Keratinocyte (primary cell): ENCODE data around the gene DOCK3. TPM values are rescaled to one million over a fixed set of nuclear protein-coding genes. Genes with fewer than 3 reads are reported as not detected.

Source experiments
- DNase-seq: peaks from one replicate; pipeline ENCODE4 v3.0.0-alpha.2; 2011; ENCODE audit warnings: low read depth, missing footprints, low spot score
- FAIRE-seq: peaks from 2 replicates; lab custom pipeline; 2011; peaks lifted over from hg19 to GRCh38; lab: Jason Lieb, UNC
- H2AFZ ChIP-seq: 2 replicates; pipeline ENCODE4 v1.6.0; 2012; ENCODE audit warnings: low read length, control low read depth, inconsistent platforms; ENCODE audit not compliant: control insufficient read depth
- H3K27ac ChIP-seq: 2 replicates; pipeline ENCODE4 v1.5.1; 2011; ENCODE audit warnings: low read length; ENCODE audit not compliant: control insufficient read depth, insufficient read depth
- H3K27me3 ChIP-seq: 3 replicates; pipeline ENCODE4 v1.6.0; 2011; ENCODE audit warnings: low read length; ENCODE audit not compliant: control insufficient read depth, insufficient read depth; ENCODE audit errors: extremely low read depth
- H3K36me3 ChIP-seq, 2 experiments: 2 replicates in 1 of 2; 3 replicates in 1 of 2; pipeline ENCODE4 v1.5.1; 2011; ENCODE audit warnings: low read length in 2 of 2, mild to moderate bottlenecking in 1 of 2; ENCODE audit not compliant: control insufficient read depth in 2 of 2, insufficient read depth in 2 of 2; ENCODE audit errors: extremely low read depth in 1 of 2
- H3K4me1 ChIP-seq: 3 replicates; pipeline ENCODE4 v1.5.1; 2011; ENCODE audit warnings: low read length; ENCODE audit not compliant: control insufficient read depth, insufficient read depth; ENCODE audit errors: extremely low read depth
- H3K4me2 ChIP-seq: 3 replicates; pipeline ENCODE4 v1.6.0; 2011; ENCODE audit warnings: low read depth, low read length; ENCODE audit not compliant: control insufficient read depth, insufficient read depth; ENCODE audit errors: extremely low read depth
- H3K4me3 ChIP-seq, 3 experiments: fragments of 200-600 bp in 1 of 3; sonication (generic) in 1 of 3; 2 replicates in 2 of 3; 3 replicates in 1 of 3; pipeline ENCODE4 v1.5.1; 2011 to 2016; ENCODE audit warnings: low read length in 3 of 3, mild to moderate bottlenecking in 3 of 3, control low read depth in 2 of 3, inconsistent platforms in 1 of 3, low read depth in 1 of 3, mixed read lengths in 1 of 3, mixed run types in 1 of 3, moderate library complexity in 1 of 3; ENCODE audit not compliant: control insufficient read depth in 2 of 3, insufficient read depth in 2 of 3; ENCODE audit errors: extremely low read depth in 1 of 3
- H3K79me2 ChIP-seq: 2 replicates; pipeline ENCODE4 v1.6.0; 2012; ENCODE audit warnings: low read length; ENCODE audit not compliant: control insufficient read depth, insufficient read depth
- H3K9ac ChIP-seq: 3 replicates; pipeline ENCODE4 v1.6.0; 2011; ENCODE audit warnings: low read length; ENCODE audit not compliant: control insufficient read depth, insufficient read depth; ENCODE audit errors: extremely low read depth
- H3K9me1 ChIP-seq: 3 replicates; pipeline ENCODE4 v1.6.0; 2011; ENCODE audit warnings: low read length; ENCODE audit not compliant: control insufficient read depth, insufficient read depth; ENCODE audit errors: extremely low read depth
- H3K9me3 ChIP-seq: 2 replicates; pipeline ENCODE4 v1.5.1; 2012; ENCODE audit warnings: low read depth, low read length; ENCODE audit not compliant: control insufficient read depth
- H4K20me1 ChIP-seq: 3 replicates; pipeline ENCODE4 v1.6.0; 2011; ENCODE audit warnings: low read length; ENCODE audit not compliant: control insufficient read depth, insufficient read depth; ENCODE audit errors: extremely low read depth
- CTCF ChIP-seq, 3 experiments: IDR thresholded peaks in 1 of 3; conservative IDR thresholded peaks in 1 of 3; optimal IDR thresholded peaks in 1 of 3; 2 replicates in 2 of 3; 3 replicates in 1 of 3; pipeline versions ENCODE3 to v1.5.1; 2011; ENCODE audit warnings: low read length in 3 of 3, mild to moderate bottlenecking in 3 of 3, moderate library complexity in 2 of 3, control low read depth in 1 of 3, inconsistent platforms in 1 of 3; ENCODE audit not compliant: insufficient read depth in 2 of 3; ENCODE audit errors: extremely low read depth in 1 of 3
- EZH2 ChIP-seq: IDR thresholded peaks from one replicate; pipeline ENCODE4 v1.6.1; 2012; ENCODE audit warnings: inconsistent platforms, mild to moderate bottlenecking, low read length, moderate library complexity
- dilution Hi-C: fragments of 300-500 bp; cut with MboI; formaldehyde crosslinking; loops from one replicate; pipeline ENCODE4 v1.7.0; 2020; ENCODE audit warnings: low sequenced_read_pairs; ENCODE audit not compliant: extremely low pct_ligation_motif_present
- polyA plus RNA-seq, 5 experiments: library from polyadenylated mRNA; depleted of rRNA in 3 of 5; stranded (reverse) in 3 of 5; stranded (forward) in 1 of 5; unstranded in 1 of 5; fragments of >200 nt; gene quantifications; 1 replicate in 1 of 5; 2 replicates in 3 of 5; 3 replicates in 1 of 5; pipeline versions ENCODE4 v1.2.1 to v1.2.3, GENCODE V29; 2011 to 2012; ENCODE audit warnings: missing spikeins in 2 of 5, low read depth in 1 of 5, low replicate concordance in 1 of 5

DOCK3 gene
- polyA plus RNA-seq, 1 donor (not counting 4 experiments of a cell fraction or from before 2014, with no cell fraction given): 0.10 TPM

GRCh38 chr3:50642382-50642781 is 32.3 kb upstream of the DOCK3 start:
- dilution Hi-C loops: no loop called here
- H3K36me3 ChIP-seq: peaks cover 42 to 61% of the 10 kb centered on the region in 2 experiments
- no peak overlapping the region for H3K27ac ChIP-seq
- no peak overlapping the region for H3K4me2 ChIP-seq
- no peak for TF ChIP-seq CTCF (optimal IDR thresholded peaks at IDR 0.05 in 1 of 3, IDR thresholded peaks at IDR 0.05 in 1 of 3, conservative IDR thresholded peaks at IDR 0.05 in 1 of 3; ENCODE audit: extremely low read depth in 1 of 3, insufficient read depth in 2 of 3, low read length in 3 of 3)
- TF ChIP-seq EZH2: no peak
- no peaks in the 10 kb centered on the region for H3K27me3 ChIP-seq
- H3K9ac ChIP-seq: no peak overlapping the region
- H2AFZ ChIP-seq: no peak overlapping the region
- H3K4me1 ChIP-seq: peaks cover 22% of the 10 kb centered on the region
- FAIRE-seq (no peak), DNase-seq (no peak)
- no peaks in the 10 kb centered on the region for H3K9me3 ChIP-seq
- H3K79me2 ChIP-seq: peaks cover 16% of the 10 kb centered on the region
- no peaks in the 10 kb centered on the region for H4K20me1 ChIP-seq
- peaks cover 5% of the 10 kb centered on the region for H3K9me1 ChIP-seq
- H3K4me3 ChIP-seq: no peak overlapping the region

- Histone ChIP-seq H3K9me3 (no peaks in the 10 kb centered on the region), H3K27ac (no peak overlapping the region), H3K36me3 (peaks cover 51 to 61% of the 10 kb centered on the region in 2 experiments), H3K9me1 (no peaks in the 10 kb centered on the region), H3K4me3 (no peak overlapping the region), H2AFZ (no peak overlapping the region), H3K27me3 (no peaks in the 10 kb centered on the region), H3K79me2 (peaks cover 10% of the 10 kb centered on the region), H3K9ac (no peak overlapping the region), H3K4me1 (peaks cover under 1% of the 10 kb centered on the region), H4K20me1 (no peaks in the 10 kb centered on the region), H3K4me2 (no peak overlapping the region)
- no peak for FAIRE-seq
- no peak for DNase-seq
- TF ChIP-seq EZH2 (no peak), CTCF (optimal IDR thresholded peaks at IDR 0.05 in 1 of 3, IDR thresholded peaks at IDR 0.05 in 1 of 3, conservative IDR thresholded peaks at IDR 0.05 in 1 of 3; ENCODE audit: extremely low read depth in 1 of 3, insufficient read depth in 2 of 3, low read length in 3 of 3) (no peak)
- dilution Hi-C loops: no loop called here
These were observed 30.2 kb upstream of the DOCK3 start for GRCh38 chr3:50644561-50644960.
